ENCODE results near the gene TLN1. TPM values are rescaled to one million over a fixed set of nuclear protein-coding genes. Genes with fewer than 3 reads are reported as not detected.

The TLN1 gene
- total RNA-seq, 4 donors from 2014 or later = 106 to 256 (median 186) TPM

- ATAC-seq (no peak), DNase-seq (no peak)
- in situ Hi-C loops (cut with MboI; ENCODE audit: low sequenced_read_pairs in 4 of 4) (no loop called here), intact Hi-C loops (cut with DNase I; ENCODE audit: low total_unique reads) (no loop called here)
- Histone ChIP-seq H3K27ac (no peak overlapping the region), H3K27me3 (no peaks in the 10 kb centered on the region), H3K4me3 (no peak overlapping the region), H3K9me3 (no peaks in the 10 kb centered on the region), H3K4me1 (peaks cover 22 to 26% of the 10 kb centered on the region in 2 donors), H3K36me3 (no peaks in the 10 kb centered on the region)
- no peak for TF ChIP-seq POLR2A (IDR thresholded peaks at IDR 0.05)
- no peak for TF ChIP-seq CTCF (IDR thresholded peaks at IDR 0.05 in 4 of 5, conservative IDR thresholded peaks at IDR 0.05 in 1 of 5)
These were observed 37.8 kb upstream of the TLN1 start for GRCh38 chr9:35769763-35770162.

DNA sequence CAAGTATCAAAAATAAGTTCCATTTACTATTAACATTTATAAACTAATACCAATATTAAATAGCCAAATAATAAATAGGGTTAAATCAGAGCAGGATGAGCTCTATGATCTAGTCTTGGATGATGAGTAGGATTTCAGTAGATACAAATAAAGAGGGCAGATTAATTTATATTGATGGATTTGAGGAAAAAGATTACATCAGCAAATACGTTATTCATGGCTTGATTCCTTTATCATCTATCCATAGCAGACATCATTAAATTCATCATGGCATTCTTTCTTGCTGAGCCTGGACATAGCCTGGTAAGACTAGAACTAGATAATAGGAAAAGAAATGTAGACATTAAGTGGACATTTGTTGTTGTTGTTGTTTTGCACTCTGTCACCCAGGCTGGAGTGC lies 35.5 kb upstream of the TLN1 start:
- H3K4me3 ChIP-seq = no peak overlapping the region
- H3K27me3 ChIP-seq = no peaks in the 10 kb centered on the region
- H3K4me1 ChIP-seq = peaks cover 21 to 26% of the 10 kb centered on the region in 2 donors
- in situ Hi-C loops (cut with MboI; ENCODE audit: low sequenced_read_pairs in 4 of 4) (no loop called here), intact Hi-C loops (cut with DNase I; ENCODE audit: low total_unique reads) (no loop called here)
- H3K36me3 ChIP-seq = no peaks in the 10 kb centered on the region
- ATAC-seq (no peak), DNase-seq (no peak)
- no peaks in the 10 kb centered on the region for H3K9me3 ChIP-seq
- no peak overlapping the region for H3K27ac ChIP-seq
- TF ChIP-seq CTCF (IDR thresholded peaks at IDR 0.05 in 4 of 5, conservative IDR thresholded peaks at IDR 0.05 in 1 of 5) (no peak), POLR2A (IDR thresholded peaks at IDR 0.05) (no peak)

DNA sequence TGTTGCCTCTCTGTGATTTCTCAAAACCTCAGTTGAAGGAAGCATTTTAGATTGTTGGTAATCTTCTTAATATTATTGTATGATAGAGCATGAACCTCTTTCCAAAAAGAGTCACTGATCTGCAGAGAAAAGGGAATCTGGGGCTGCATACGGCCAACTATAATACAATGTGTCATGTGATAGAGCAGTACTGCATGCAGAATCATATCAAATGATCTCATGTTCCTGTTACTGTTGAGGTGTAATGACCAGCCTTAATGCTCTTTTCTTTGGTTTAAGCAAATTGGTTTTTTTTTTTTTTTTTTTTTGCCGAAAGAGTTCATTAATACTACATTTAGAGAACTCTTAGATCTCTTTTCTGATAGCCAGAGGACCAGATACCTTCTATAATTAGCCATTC lies 35.0 kb upstream of the TLN1 start:
- in situ Hi-C loops (cut with MboI; ENCODE audit: low sequenced_read_pairs in 4 of 4) = no loop called here
- TF ChIP-seq POLR2A (IDR thresholded peaks at IDR 0.05) (no peak), CTCF (IDR thresholded peaks at IDR 0.05 in 4 of 5, conservative IDR thresholded peaks at IDR 0.05 in 1 of 5) (no peak)
- no peak for DNase-seq
- H3K36me3 ChIP-seq = no peaks in the 10 kb centered on the region
- intact Hi-C loops (cut with DNase I; ENCODE audit: low total_unique reads) = no loop called here
- no peaks in the 10 kb centered on the region for H3K9me3 ChIP-seq
- no peaks in the 10 kb centered on the region for H3K27me3 ChIP-seq
- H3K4me3 ChIP-seq = no peak overlapping the region
- H3K27ac ChIP-seq = no peak overlapping the region
- peaks cover 17 to 25% of the 10 kb centered on the region in 2 donors for H3K4me1 ChIP-seq
- no peak for ATAC-seq

- Histone ChIP-seq H3K36me3 (no peaks in the 10 kb centered on the region), H3K4me3 (no peak overlapping the region), H3K9me3 (no peaks in the 10 kb centered on the region), H3K4me1 (peaks cover 0 to 6% of the 10 kb centered on the region in 2 donors), H3K27ac (no peak overlapping the region), H3K27me3 (no peaks in the 10 kb centered on the region)
- intact Hi-C loops (cut with DNase I; ENCODE audit: low total_unique reads) = no loop called here
- DNase-seq (no peak), ATAC-seq (no peak)
- TF ChIP-seq POLR2A (IDR thresholded peaks at IDR 0.05) (no peak), CTCF (IDR thresholded peaks at IDR 0.05 in 4 of 5, conservative IDR thresholded peaks at IDR 0.05 in 1 of 5) (no peak)
- in situ Hi-C loops (cut with MboI; ENCODE audit: low sequenced_read_pairs in 4 of 4) = no loop called here
These were observed 31.8 kb upstream of the TLN1 start for GRCh38 chr9:35763803-35764202.

DNA sequence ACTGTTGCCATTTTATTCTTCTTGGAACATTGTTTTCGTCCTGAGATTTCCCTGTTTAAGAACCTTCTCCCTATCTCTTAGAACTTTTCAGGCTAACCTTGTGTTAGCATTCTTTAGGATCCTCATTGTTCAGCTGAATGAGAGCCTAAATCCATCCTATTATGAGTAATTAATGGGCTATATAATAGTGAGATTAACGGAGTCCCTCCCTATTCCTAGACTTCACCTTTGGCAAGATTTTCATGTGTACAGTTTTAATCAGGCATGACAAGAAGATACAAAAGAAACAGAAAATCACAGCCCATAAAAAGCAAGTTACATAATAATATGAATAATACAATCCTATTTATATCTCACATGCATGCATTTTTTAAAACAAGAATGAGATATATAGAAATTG lies 31.2 kb upstream of the TLN1 start:
- Histone ChIP-seq H3K36me3 (no peaks in the 10 kb centered on the region), H3K27me3 (no peaks in the 10 kb centered on the region), H3K4me1 (peaks cover 0 to 7% of the 10 kb centered on the region in 2 donors), H3K27ac (no peak overlapping the region), H3K4me3 (no peak overlapping the region), H3K9me3 (no peaks in the 10 kb centered on the region)
- DNase-seq (no peak), ATAC-seq (no peak)
- intact Hi-C loops (cut with DNase I; ENCODE audit: low total_unique reads) = no loop called here
- TF ChIP-seq CTCF (IDR thresholded peaks at IDR 0.05 in 4 of 5, conservative IDR thresholded peaks at IDR 0.05 in 1 of 5) = no peak
- no peak for TF ChIP-seq POLR2A (IDR thresholded peaks at IDR 0.05)
- in situ Hi-C loops (cut with MboI; ENCODE audit: low sequenced_read_pairs in 4 of 4) = no loop called here

Data from gastrocnemius medialis (tissue), 4 donors.